CD14-positive monocyte (primary cell): ENCODE measurements around the gene CTCF. TPM values are rescaled to one million over a fixed set of nuclear protein-coding genes. Genes with fewer than 3 reads are reported as not detected.

Experiments used
- DNase-seq, 3 donors: peaks; one replicate each; pipeline ENCODE4 v3.0.0-alpha.2; 2011 to 2022
- H2AFZ ChIP-seq: 2 replicates; pipeline ENCODE4 v1.6.0; 2012; ENCODE audit warnings: mild to moderate bottlenecking, low read depth, low read length, inconsistent platforms; ENCODE audit not compliant: insufficient read depth, poor library complexity, severe bottlenecking
- H3K27ac ChIP-seq, 2 donors: 1 replicate in 1 of 2; 2 replicates in 1 of 2; pipeline ENCODE4 v1.5.1; 2012 to 2013; ENCODE audit warnings: low read length in 2 of 2, control low read depth in 1 of 2, inconsistent platforms in 1 of 2, low read depth in 1 of 2, mild to moderate bottlenecking in 1 of 2
- H3K27me3 ChIP-seq, 2 donors: one replicate each; pipeline versions ENCODE4 v1.6.0 to v1.6.1; 2011 to 2013; ENCODE audit warnings: low read length in 2 of 2; ENCODE audit not compliant: control insufficient read depth in 2 of 2, insufficient read depth in 2 of 2
- H3K36me3 ChIP-seq, 2 donors: replicated peaks in 1 of 2; 1 replicate in 1 of 2; 2 replicates in 1 of 2; pipeline versions ENCODE4 v1.5.1 to v1.6.1; 2012 to 2013; ENCODE audit warnings: low read length in 2 of 2, control low read depth in 1 of 2, inconsistent platforms in 1 of 2, mild to moderate bottlenecking in 1 of 2; ENCODE audit not compliant: insufficient read depth in 2 of 2, control insufficient read depth in 1 of 2
- H3K4me1 ChIP-seq, 2 donors: 1 replicate in 1 of 2; 2 replicates in 1 of 2; pipeline versions ENCODE4 v1.5.1 to v1.6.1; 2012 to 2013; ENCODE audit warnings: low read length in 2 of 2, control low read depth in 1 of 2, inconsistent platforms in 1 of 2, mild to moderate bottlenecking in 1 of 2, moderate library complexity in 1 of 2; ENCODE audit not compliant: insufficient read depth in 2 of 2, control insufficient read depth in 1 of 2
- H3K4me2 ChIP-seq: replicated peaks from 2 replicates; pipeline ENCODE3; 2012; ENCODE audit warnings: low read length, moderate library complexity, mild to moderate bottlenecking; ENCODE audit not compliant: poor library complexity, severe bottlenecking; ENCODE audit errors: extremely low read depth
- H3K4me3 ChIP-seq, 3 experiments: fragments of 200-600 bp in 1 of 3; sonication (generic) in 1 of 3; replicated peaks in 1 of 3; 1 replicate in 2 of 3; 2 replicates in 1 of 3; pipeline ENCODE4 v1.5.1; 2011 to 2013; ENCODE audit warnings: low read length in 3 of 3, mild to moderate bottlenecking in 3 of 3, control low read depth in 2 of 3, low read depth in 2 of 3, inconsistent platforms in 1 of 3, moderate library complexity in 1 of 3
- H3K79me2 ChIP-seq: 2 replicates; pipeline ENCODE4 v1.6.0; 2012; ENCODE audit warnings: mild to moderate bottlenecking, control low read depth, inconsistent platforms, low read length, moderate library complexity; ENCODE audit not compliant: insufficient read depth
- H3K9ac ChIP-seq: 2 replicates; pipeline ENCODE4 v1.6.0; 2017; ENCODE audit warnings: low read length, mild to moderate bottlenecking; ENCODE audit not compliant: insufficient read depth, poor library complexity, severe bottlenecking
- H3K9me3 ChIP-seq, 2 donors: replicated peaks in 1 of 2; 1 replicate in 1 of 2; 2 replicates in 1 of 2; pipeline versions ENCODE4 v1.5.1 to v1.6.1; 2012 to 2013; ENCODE audit warnings: low read length in 2 of 2, control low read depth in 1 of 2; ENCODE audit not compliant: control insufficient read depth in 1 of 2, insufficient read depth in 1 of 2
- H4K20me1 ChIP-seq: 2 replicates; pipeline ENCODE4 v1.6.0; 2012; ENCODE audit warnings: mild to moderate bottlenecking, low read length, control low read depth, moderate library complexity; ENCODE audit not compliant: insufficient read depth
- H3K27ac Mint-ChIP-seq, 7 donors: one replicate each; pipeline ENCODE4 v1.8.0; 2020; ENCODE audit warnings: mild to moderate bottlenecking in 7 of 7, mixed read lengths in 7 of 7, moderate library complexity in 6 of 7, inconsistent platforms in 2 of 7
- H3K27me3 Mint-ChIP-seq, 3 donors: one replicate each; pipeline ENCODE4 v1.8.0; 2021 to 2022; ENCODE audit warnings: low read depth in 3 of 3, mild to moderate bottlenecking in 3 of 3, mixed read lengths in 3 of 3, moderate library complexity in 3 of 3, inconsistent platforms in 1 of 3
- H3K36me3 Mint-ChIP-seq, 2 donors: one replicate each; pipeline ENCODE4 v1.8.0; 2020; ENCODE audit warnings: mixed read lengths in 2 of 2, inconsistent platforms in 1 of 2, mild to moderate bottlenecking in 1 of 2
- H3K4me1 Mint-ChIP-seq: one replicate; pipeline ENCODE4 v1.8.0; 2020; ENCODE audit warnings: mild to moderate bottlenecking, mixed read lengths
- H3K4me3 Mint-ChIP-seq, 2 donors: one replicate each; pipeline ENCODE4 v1.8.0; 2020; ENCODE audit warnings: mild to moderate bottlenecking in 2 of 2, mixed read lengths in 2 of 2, moderate library complexity in 1 of 2
- H3K9me3 Mint-ChIP-seq, 7 donors: one replicate each; pipeline ENCODE4 v1.8.0; 2020 to 2022; ENCODE audit warnings: mixed read lengths in 7 of 7, mild to moderate bottlenecking in 6 of 7, moderate library complexity in 6 of 7, inconsistent platforms in 2 of 7
- WGBS: methylation state at CpG from one replicate; pipeline ENCODE4 v1.1.5; 2013; ENCODE audit warnings: missing lambda C conversion rate; ENCODE audit not compliant: insufficient coverage; 5-methylcytosine and 5-hydroxymethylcytosine counted together
- intact Hi-C, 2 donors: fragments of 100-400 bp; cut with micrococcal nuclease; formaldehyde crosslinking; loops; one replicate each; pipeline versions ENCODE4 v1.15.0 to v1.15.1; 2023
- polyA plus RNA-seq, 3 donors: library from polyadenylated mRNA; depleted of rRNA in 1 of 3; unstranded in 2 of 3; stranded (reverse) in 1 of 3; fragments of 300-500 nt in 2 of 3; fragments of >200 nt in 1 of 3; fragmentation: Illumina TruSeq in 2 of 3; gene quantifications; 1 replicate in 2 of 3; 2 replicates in 1 of 3; pipeline ENCODE4 v1.2.3, GENCODE V29; 2012 to 2021
- TF ChIP-seq, protein P1 (sequence below): fragments of 200-600 bp; IDR thresholded peaks from one replicate; pipeline ENCODE4 v1.8.0; 2022; ENCODE audit warnings: antibody characterized with exemption, mild to moderate bottlenecking

Gene CTCF
- polyA plus RNA-seq, 3 donors = 8.4 to 29.9 (median 17.7) TPM

DNA sequence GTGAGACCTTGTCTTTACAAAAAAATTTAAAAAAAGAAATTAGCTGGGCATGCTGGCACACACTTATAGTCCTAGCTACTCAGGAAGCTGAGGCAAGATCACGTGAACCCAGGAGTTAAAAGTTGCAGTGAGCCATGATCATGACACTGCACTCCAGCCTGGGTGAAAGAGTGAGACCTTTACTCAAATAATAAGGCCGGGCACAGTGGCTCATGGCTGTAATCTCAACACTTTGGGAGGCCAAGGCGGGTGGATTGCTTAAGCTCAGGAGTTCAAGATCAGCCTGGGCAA, 45.2 kb upstream of the CTCF start:
- Histone ChIP-seq H3K4me2 (no peak overlapping the region), H3K27ac (peak overlapping the region; percentile 9 to 40), H3K4me3 (no peak overlapping the region), H3K36me3 (no peaks in the 10 kb centered on the region), H3K79me2 (no peaks in the 10 kb centered on the region), H2AFZ (no peak overlapping the region), H3K27me3 (no peaks in the 10 kb centered on the region), H3K9ac (no peak overlapping the region), H4K20me1 (no peaks in the 10 kb centered on the region), H3K9me3 (no peaks in the 10 kb centered on the region), H3K4me1 (peaks cover 54 to 57% of the 10 kb centered on the region in 2 donors)
- Mint-ChIP-seq H3K27me3 (peaks cover 0 to 2% (median 1%) of the 10 kb centered on the region in 3 donors), H3K4me1 (peaks cover 52% of the 10 kb centered on the region), H3K27ac (peak overlapping the region in 6 of 7 donors; percentile 3 to 84 (median 76)), H3K36me3 (peaks cover 0 to 3% of the 10 kb centered on the region in 2 donors), H3K4me3 (peak overlapping the region in 1 of 2 donors; percentile 40), H3K9me3 (peaks cover 0 to 3% (median 0%) of the 10 kb centered on the region in 7 donors)
- peak; percentile 36 to 77 (median 63) for DNase-seq
- intact Hi-C loops = loop anchor here in 1 of 2 donors (5.0 kb wide), 1 partner anchor 35 kb away; the partner anchor contains the start of genes AGRP and ATP6V0D1
- 0% methylated on average over 2 of the region's 3 CpGs for WGBS
- TF ChIP-seq, protein P1, sequence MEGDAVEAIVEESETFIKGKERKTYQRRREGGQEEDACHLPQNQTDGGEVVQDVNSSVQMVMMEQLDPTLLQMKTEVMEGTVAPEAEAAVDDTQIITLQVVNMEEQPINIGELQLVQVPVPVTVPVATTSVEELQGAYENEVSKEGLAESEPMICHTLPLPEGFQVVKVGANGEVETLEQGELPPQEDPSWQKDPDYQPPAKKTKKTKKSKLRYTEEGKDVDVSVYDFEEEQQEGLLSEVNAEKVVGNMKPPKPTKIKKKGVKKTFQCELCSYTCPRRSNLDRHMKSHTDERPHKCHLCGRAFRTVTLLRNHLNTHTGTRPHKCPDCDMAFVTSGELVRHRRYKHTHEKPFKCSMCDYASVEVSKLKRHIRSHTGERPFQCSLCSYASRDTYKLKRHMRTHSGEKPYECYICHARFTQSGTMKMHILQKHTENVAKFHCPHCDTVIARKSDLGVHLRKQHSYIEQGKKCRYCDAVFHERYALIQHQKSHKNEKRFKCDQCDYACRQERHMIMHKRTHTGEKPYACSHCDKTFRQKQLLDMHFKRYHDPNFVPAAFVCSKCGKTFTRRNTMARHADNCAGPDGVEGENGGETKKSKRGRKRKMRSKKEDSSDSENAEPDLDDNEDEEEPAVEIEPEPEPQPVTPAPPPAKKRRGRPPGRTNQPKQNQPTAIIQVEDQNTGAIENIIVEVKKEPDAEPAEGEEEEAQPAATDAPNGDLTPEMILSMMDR = no peak

DNA sequence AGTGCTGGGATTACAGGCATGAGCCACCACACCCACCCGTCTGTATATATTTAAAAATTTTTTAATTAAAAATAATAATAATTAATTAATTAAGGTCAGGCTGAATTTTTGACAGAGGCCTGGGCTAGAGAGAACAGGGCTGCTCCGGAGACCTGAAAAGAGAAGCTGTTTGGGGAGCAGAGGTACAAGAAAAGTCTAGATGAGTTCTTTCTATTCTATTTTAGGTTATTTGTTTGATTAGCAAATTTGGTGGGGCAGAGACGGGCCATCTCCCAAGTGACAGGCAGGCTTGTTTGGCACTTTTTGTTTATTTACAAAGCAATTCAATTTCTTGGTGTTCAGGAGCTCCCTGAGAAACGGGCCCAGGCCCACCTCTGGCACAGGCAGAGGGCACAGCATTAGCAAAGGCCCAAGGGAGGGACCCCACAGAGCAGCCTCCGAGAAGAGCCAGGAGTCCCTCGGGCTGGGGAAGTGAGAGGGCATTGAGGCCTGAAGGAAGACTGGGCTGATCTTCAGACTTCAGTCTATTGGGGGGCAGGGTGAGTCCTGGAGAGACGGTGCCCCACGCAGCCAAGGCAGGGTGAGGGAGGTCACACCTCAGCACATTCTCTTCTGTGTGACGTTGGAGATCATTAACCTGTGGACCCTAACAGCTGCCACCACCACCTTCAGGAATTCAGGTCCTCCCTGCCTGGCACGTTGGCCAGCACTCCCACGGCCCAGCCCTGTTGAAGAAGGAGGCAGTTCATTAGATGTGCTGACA, 44.5 kb upstream of the CTCF start:
- Histone ChIP-seq H3K27me3 (no peaks in the 10 kb centered on the region), H3K9me3 (no peaks in the 10 kb centered on the region), H3K4me3 (no peak overlapping the region), H3K4me2 (no peak overlapping the region), H3K4me1 (peaks cover 54 to 57% of the 10 kb centered on the region in 2 donors), H3K79me2 (no peaks in the 10 kb centered on the region), H2AFZ (no peak overlapping the region), H4K20me1 (no peaks in the 10 kb centered on the region), H3K36me3 (no peaks in the 10 kb centered on the region), H3K27ac (peak overlapping the region in 1 of 2 donors; percentile 8), H3K9ac (no peak overlapping the region)
- Mint-ChIP-seq H3K9me3 (peaks cover 0 to 3% (median 0%) of the 10 kb centered on the region in 7 donors), H3K36me3 (peaks cover 0 to 3% of the 10 kb centered on the region in 2 donors), H3K4me1 (peaks cover 52% of the 10 kb centered on the region), H3K4me3 (no peak overlapping the region), H3K27ac (peak overlapping the region in 3 of 7 donors; percentile 56 to 87 (median 68)), H3K27me3 (peaks cover 0 to 2% (median 2%) of the 10 kb centered on the region in 3 donors)
- TF ChIP-seq, protein P1 = no peak
- intact Hi-C loops = loop anchor here in 1 of 2 donors (5.0 kb wide), 1 partner anchor 36 kb away; the partner anchor contains the start of genes AGRP and ATP6V0D1
- WGBS = 55% methylated on average over 4 of the region's 11 CpGs
- DNase-seq = no peak
